Measurements from ENCODE around the gene SYT10. TPM values are rescaled to one million over a fixed set of nuclear protein-coding genes. Genes with fewer than 3 reads are reported as not detected.
"Not testable (repeated sequence)": the region's sequence is repeated elsewhere in the genome, so short reads cannot be mapped to it uniquely, and the experiment has no call there.

SYT10 gene
- total RNA-seq, 1 donor from 2014 or later, result 1.1 TPM

DNA sequence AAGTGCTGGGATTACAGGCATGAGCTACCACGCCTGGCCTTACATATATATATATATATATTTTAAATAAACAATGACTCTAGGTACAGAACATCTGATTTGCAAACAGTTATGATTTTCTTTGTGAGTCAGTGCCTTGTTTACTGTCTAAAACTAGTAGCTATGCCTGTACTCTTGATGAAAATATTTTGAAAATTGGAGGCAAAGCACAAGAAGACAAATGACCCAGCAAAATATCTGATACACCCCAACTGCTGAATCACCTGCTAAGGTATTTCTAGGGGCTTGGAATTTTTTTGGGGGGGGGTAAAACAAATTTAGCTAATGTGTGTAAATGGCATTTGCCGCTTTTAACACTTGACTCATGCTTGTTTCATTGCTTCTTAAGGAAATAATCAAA is 69.3 kb downstream of the SYT10 start:
- no peaks in the 10 kb centered on the region for H3K27me3 Mint-ChIP-seq
- no peak for DNase-seq (ENCODE audit: low spot score, unreplicated experiment)
- TF ChIP-seq, protein P1, sequence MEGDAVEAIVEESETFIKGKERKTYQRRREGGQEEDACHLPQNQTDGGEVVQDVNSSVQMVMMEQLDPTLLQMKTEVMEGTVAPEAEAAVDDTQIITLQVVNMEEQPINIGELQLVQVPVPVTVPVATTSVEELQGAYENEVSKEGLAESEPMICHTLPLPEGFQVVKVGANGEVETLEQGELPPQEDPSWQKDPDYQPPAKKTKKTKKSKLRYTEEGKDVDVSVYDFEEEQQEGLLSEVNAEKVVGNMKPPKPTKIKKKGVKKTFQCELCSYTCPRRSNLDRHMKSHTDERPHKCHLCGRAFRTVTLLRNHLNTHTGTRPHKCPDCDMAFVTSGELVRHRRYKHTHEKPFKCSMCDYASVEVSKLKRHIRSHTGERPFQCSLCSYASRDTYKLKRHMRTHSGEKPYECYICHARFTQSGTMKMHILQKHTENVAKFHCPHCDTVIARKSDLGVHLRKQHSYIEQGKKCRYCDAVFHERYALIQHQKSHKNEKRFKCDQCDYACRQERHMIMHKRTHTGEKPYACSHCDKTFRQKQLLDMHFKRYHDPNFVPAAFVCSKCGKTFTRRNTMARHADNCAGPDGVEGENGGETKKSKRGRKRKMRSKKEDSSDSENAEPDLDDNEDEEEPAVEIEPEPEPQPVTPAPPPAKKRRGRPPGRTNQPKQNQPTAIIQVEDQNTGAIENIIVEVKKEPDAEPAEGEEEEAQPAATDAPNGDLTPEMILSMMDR (IDR thresholded peaks at IDR 0.05; ENCODE audit: unreplicated experiment), result no peak
- no peak overlapping the region for H3K4me3 Mint-ChIP-seq (ENCODE audit: low read depth)
- H3K36me3 Mint-ChIP-seq (ENCODE audit: insufficient read depth), result no peaks in the 10 kb centered on the region
- no peaks in the 10 kb centered on the region for H3K4me1 Mint-ChIP-seq (ENCODE audit: low read depth)
- no peak overlapping the region for H3K27ac Mint-ChIP-seq
- H3K9me3 Mint-ChIP-seq (ENCODE audit: low read depth), result peaks cover 3% of the 10 kb centered on the region

DNA sequence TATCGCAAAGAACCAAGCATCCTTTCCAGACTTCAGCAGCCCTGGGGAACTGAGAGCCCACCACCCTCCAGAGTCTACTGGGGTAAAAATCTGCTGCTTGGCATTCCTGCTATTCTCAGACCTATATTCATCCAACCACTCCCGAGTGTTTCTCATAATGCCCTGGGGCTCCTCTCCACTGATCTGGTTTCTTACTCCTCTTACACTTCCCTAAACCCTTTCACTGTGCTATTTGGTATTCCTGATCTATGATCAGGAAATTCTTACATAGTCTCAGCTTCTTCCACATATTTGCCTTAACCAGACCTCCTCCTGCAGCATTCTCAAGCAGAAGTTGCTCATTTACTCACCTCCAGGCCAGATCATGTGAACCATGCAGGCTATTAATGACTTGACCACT is 82.4 kb downstream of the SYT10 start:
- Mint-ChIP-seq H3K9me3 (ENCODE audit: low read depth) (no peaks in the 10 kb centered on the region), H3K36me3 (ENCODE audit: insufficient read depth) (no peaks in the 10 kb centered on the region), H3K4me3 (ENCODE audit: low read depth) (no peak overlapping the region), H3K4me1 (ENCODE audit: low read depth) (no peaks in the 10 kb centered on the region), H3K27ac (no peak overlapping the region), H3K27me3 (no peaks in the 10 kb centered on the region)
- no peak for DNase-seq (ENCODE audit: low spot score, unreplicated experiment)
- TF ChIP-seq, protein P1 (IDR thresholded peaks at IDR 0.05; ENCODE audit: unreplicated experiment), result no peak

DNA sequence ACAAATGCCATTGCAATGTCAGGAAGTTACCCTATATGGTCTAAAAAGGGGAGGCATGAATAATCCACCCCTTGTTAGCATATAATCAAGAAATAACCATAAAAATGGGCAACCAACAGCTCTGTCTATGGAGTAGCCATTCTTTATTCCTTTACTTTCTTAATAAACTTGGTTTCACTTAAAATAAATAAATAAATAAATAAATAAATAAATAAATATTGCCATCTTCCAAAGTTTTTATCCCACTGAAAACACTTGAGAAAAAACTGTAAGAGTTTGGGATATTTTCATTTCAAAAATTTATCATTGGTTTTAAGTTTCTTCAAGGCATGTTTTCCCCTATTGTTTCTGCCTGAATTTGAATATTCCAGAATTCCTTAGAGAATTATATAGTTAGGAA is 89.8 kb downstream of the SYT10 start:
- no peak overlapping the region for H3K4me3 Mint-ChIP-seq (ENCODE audit: low read depth)
- no peaks in the 10 kb centered on the region for H3K36me3 Mint-ChIP-seq (ENCODE audit: insufficient read depth)
- H3K4me1 Mint-ChIP-seq (ENCODE audit: low read depth), result no peaks in the 10 kb centered on the region
- DNase-seq (ENCODE audit: low spot score, unreplicated experiment), result no peak
- H3K27me3 Mint-ChIP-seq, result no peaks in the 10 kb centered on the region
- peaks cover 3% of the 10 kb centered on the region for H3K9me3 Mint-ChIP-seq (ENCODE audit: low read depth)
- TF ChIP-seq, protein P1 (IDR thresholded peaks at IDR 0.05; ENCODE audit: unreplicated experiment), result no peak
- no peak overlapping the region for H3K27ac Mint-ChIP-seq

DNA sequence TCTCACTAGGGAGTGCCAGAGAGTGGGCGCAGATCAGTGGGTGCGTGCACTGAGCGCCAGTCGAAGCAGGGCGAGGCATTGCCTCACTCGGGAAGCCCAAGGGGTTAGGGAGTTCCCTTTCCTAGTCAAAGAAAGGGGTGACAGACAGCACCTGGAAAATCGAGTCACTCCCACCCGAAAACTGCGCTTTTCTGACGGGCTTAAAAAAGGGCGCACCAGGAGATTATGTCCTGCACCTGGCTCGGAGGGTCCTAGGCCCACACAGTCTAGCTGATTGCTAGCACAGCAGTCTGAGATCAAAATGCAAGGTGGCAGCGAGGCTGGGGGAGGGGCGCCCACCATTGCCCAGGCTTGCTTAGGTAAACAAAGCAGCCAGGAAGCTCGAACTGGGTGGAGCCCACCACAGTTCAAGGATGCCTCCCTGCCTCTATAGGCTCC is 107.6 kb downstream of the SYT10 start:
- H3K4me3 Mint-ChIP-seq (ENCODE audit: low read depth); H3K27me3 Mint-ChIP-seq; H3K4me1 Mint-ChIP-seq (ENCODE audit: low read depth); DNase-seq (ENCODE audit: low spot score, unreplicated experiment); H3K27ac Mint-ChIP-seq; H3K36me3 Mint-ChIP-seq (ENCODE audit: insufficient read depth); H3K9me3 Mint-ChIP-seq (ENCODE audit: low read depth): not testable (repeated sequence)

DNA sequence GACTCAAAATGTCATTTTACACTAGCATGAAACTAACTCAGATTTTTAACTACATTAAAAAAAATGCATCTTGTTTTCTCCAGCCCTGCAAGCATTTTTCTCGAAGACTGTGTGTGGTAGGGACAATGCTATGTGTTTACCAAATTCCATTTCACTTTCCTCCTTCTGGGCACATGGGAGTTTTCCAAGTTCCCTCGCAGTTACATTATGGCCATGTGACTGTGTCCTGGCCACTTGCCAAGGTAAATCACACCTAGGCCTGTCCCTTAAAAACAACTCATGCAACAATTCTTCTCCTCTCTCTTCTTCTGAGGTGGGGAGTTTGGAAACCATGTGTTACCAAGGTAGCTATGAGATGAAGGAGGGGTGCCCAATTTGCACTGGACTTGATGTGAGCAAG is 108.7 kb downstream of the SYT10 start:
- Mint-ChIP-seq H3K4me3 (ENCODE audit: low read depth) (no peak overlapping the region), H3K27ac (no peak overlapping the region), H3K4me1 (ENCODE audit: low read depth) (no peaks in the 10 kb centered on the region), H3K36me3 (ENCODE audit: insufficient read depth) (no peaks in the 10 kb centered on the region), H3K27me3 (no peaks in the 10 kb centered on the region), H3K9me3 (ENCODE audit: low read depth) (peaks cover 4% of the 10 kb centered on the region)
- TF ChIP-seq, protein P1 (IDR thresholded peaks at IDR 0.05; ENCODE audit: unreplicated experiment), result no peak
- DNase-seq (ENCODE audit: low spot score, unreplicated experiment), result no peak
